ENCODE measurements around the gene TGFB1. TPM values are rescaled to one million over a fixed set of nuclear protein-coding genes. Genes with fewer than 3 reads are reported as not detected.
"Not testable (repeated sequence)": the region's sequence is repeated elsewhere in the genome, so short reads cannot be mapped to it uniquely, and the experiment has no call there.

TGFB1 gene
- total RNA-seq, 1 experiment from 2014 or later: 8.6 TPM

DNA sequence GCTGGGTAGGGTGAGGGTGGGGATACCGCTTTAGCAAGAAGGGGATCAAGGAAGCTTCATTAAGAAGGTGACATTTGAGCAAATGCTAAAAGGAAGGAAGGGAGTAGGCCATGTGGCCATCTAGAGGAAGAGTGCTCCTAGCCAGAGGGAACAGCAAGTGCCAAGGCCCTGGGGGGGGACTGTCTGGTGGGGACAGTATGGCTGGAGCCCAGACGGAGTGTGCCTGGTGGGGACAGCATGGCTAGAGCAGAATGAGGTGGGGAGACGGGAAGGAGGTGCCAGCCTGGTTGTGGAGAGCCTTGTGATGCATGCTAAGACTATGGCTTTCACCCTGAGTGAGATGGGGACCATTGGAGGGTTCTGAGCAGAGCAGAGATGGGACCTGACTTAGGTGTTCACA, 2.1 kb upstream of the TGFB1 start:
- Histone ChIP-seq H3K27me3 (no peaks in the 10 kb centered on the region), H3K4me3 (no peak overlapping the region)
- DNase-seq: no peak

DNA sequence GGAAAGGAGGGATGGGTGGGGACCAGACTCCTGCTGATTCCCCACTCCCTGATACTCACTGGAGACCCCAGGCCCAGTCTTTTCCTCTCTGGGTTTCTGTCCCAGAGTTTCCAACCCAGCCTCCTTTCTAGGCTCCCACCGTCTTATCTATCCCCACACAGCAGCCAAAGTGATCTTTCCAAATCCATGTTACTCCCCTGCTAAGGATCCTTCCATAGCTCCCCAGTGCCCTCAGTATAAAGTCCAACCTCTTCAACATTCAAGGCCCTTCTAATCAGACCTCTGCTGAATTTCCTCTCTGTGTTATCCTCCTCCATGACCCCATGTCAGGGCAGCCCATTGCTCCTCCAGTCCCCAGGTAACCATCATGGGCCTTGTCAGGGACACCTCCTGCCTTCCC, 1.3 kb upstream of the TGFB1 start:
- no peaks in the 10 kb centered on the region for H3K27me3 ChIP-seq
- no peaks in the 10 kb centered on the region for H3K9me3 ChIP-seq
- no peak for DNase-seq
- H3K4me3 ChIP-seq: no peak overlapping the region
- H3K36me3 ChIP-seq: peaks cover 12% of the 10 kb centered on the region

More for the DNA sequence above, 2.1 kb upstream of the TGFB1 start:
- Histone ChIP-seq H3K9me3 (no peaks in the 10 kb centered on the region), H3K36me3 (peaks cover 10% of the 10 kb centered on the region)

DNA sequence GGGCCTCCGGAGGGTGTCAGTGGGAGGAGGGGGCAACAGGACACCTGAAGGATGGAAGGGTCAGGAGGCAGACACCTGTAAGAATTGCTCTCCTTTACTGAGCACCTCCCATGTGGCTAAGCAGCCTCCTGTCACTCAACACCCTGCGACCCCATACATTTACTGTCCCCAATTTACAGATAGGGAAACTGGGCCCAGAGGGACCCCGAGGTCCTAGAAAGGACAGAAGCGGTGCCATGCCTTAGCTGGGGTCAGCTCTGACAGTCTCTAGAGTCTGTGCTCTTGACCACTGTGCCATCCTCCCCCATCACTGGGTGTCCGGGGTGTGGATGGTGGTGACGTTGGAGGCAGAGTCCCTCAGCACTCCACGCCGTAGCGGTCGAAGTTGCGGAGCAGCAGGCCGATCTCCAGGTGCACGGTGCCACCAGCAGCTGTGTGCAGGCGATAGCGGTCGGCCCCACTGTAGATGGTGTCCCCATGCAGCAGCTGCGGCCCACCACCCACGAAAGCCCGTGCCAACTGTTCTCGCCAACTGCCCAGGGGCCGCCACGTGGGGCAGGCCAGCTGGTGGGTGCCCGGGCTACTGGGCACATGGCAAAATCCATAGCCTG, 726 bp upstream of the TGFB1 start:
- no peaks in the 10 kb centered on the region for H3K27me3 ChIP-seq
- H3K9me3 ChIP-seq: no peaks in the 10 kb centered on the region
- H3K4me3 ChIP-seq: peak overlapping the region; percentile 84
- H3K36me3 ChIP-seq: peaks cover 18% of the 10 kb centered on the region
- no peak for DNase-seq

DNA sequence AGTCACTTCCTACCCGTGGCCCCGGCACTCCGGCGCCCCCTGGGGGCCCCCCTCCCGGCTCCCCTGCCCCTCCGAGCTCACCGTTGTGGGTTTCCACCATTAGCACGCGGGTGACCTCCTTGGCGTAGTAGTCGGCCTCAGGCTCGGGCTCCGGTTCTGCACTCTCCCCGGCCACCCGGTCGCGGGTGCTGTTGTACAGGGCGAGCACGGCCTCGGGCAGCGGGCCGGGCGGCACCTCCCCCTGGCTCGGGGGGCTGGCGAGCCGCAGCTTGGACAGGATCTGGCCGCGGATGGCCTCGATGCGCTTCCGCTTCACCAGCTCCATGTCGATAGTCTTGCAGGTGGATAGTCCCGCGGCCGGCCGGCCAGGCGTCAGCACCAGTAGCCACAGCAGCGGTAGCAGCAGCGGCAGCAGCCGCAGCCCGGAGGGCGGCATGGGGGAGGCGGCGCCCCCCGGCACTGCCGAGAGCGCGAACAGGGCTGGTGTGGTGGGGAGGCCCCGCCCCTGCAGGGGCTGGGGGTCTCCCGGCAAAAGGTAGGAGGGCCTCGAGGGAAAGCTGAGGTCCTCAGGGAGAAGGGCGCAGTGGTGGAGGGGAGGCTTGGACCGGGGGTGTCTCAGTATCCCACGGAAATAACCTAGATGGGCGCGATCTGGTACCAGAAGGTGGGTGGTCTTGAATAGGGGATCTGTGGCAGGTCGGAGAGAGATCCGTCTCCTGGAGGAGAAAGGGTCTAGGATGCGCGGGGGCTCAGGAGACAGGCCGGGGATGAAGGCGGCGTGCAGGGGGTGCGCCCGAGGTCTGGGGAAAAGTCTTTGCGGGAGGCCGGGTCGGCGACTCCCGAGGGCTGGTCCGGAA, 885 bp downstream of the TGFB1 start:
- Histone ChIP-seq H3K27me3 (no peaks in the 10 kb centered on the region), H3K4me3 (peak overlapping the region; percentile 84), H3K9me3 (no peaks in the 10 kb centered on the region), H3K36me3 (peaks cover 32% of the 10 kb centered on the region)
- peak; percentile 68 for DNase-seq

DNA sequence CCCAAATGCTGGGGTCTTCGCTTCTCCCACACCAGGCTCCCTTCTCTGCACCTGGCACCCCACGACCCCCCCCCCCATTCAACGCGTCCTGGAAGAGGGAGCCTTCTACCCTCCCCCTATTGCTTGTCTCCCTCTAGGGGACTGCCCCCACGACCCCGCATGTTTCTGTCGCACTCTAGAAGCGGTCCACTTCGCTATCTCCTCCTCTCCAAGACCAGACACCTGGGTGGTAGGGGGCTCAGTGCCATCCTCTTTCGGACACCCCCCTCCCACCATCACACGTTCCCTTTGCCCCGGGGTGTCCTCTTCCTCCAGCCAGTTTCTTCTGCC, 1.5 kb downstream of the TGFB1 start:
- Histone ChIP-seq H3K27me3 (no peaks in the 10 kb centered on the region), H3K36me3 (peaks cover 38% of the 10 kb centered on the region), H3K4me3 (peak overlapping the region; percentile 84), H3K9me3 (no peaks in the 10 kb centered on the region)
- DNase-seq: no peak

DNA sequence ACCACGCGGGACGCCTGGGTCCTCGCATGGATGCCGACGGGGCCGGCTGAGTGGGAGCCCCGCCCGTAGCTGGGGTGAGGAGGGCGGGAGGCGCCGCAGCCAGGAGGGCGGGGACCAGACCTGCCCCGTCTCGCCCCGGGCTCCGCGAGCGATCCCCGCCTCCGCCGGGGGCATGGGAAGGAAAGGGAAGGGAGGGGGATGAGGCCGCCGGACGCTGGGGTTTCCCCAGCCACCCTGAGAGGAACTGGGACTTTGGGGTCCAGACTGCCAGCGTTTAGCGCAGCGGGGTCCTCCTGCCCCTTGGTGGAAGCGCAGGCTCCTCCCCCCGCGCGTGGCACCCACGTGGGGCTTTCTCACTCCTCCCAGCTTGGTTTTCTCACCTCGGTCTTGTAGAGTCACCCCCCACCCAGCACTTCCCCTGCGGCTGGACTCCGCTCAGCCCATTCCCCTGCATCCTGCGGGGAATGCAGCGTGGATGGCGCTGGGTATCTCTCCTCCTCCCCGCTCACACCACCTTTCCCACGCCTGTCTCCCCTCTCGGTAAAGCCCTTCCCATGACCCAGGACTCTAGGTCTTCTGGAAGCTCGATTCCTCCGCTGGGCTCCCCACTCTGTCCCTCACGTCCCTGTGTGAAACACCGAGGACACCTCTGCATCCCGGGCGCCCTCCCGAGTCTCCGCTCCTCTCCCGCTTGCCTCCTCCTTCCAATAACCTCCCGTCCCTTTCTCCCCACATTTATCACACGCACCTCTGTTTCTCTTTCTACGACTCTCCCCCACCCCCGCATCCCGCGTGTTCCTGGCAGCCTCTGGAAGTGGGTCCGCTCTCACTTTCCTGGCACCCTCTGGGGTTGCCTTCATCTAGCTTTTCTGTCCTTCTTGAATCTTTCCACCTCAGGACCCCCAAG, 2.1 kb downstream of the TGFB1 start:
- DNase-seq: peak; percentile 77
- Histone ChIP-seq H3K4me3 (peak overlapping the region; percentile 84), H3K27me3 (no peaks in the 10 kb centered on the region)

DNA sequence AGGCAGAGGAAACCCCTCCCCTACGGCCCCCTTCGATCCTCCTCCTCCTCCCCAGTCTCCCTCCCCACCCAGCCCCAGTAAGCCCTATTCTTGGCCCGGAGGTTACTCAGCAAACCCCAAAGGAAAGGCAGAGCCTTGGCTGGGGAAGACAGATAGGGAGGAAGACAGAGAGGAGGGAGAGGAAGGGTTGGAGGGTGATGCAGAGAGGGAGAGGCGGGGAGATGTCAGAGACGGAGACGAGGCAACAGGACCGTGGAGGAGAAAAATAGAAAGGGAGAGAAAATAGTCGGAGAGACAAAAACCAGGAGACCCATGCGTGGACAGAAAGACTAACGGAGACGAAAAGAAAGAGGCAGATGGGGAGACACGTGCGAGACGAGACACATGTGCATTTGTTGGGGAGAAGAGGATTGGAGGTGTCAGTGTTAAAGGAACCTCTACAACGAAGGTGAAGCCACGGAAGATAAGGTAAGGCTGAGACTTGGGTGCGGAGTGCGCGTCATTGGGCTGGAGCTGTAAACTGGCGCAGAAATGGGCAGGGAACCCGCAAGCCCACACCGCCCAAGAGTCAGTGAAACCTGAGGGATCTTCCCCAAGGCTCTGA, 2.9 kb downstream of the TGFB1 start:
- peak; percentile 39 for DNase-seq
- H3K27me3 ChIP-seq: no peaks in the 10 kb centered on the region
- H3K4me3 ChIP-seq: peak overlapping the region; percentile 84
- peaks cover 52% of the 10 kb centered on the region for H3K36me3 ChIP-seq
- H3K9me3 ChIP-seq: no peaks in the 10 kb centered on the region

More for the DNA sequence above, 2.1 kb downstream of the TGFB1 start:
- H3K36me3 ChIP-seq: peaks cover 44% of the 10 kb centered on the region
- no peaks in the 10 kb centered on the region for H3K9me3 ChIP-seq

DNA sequence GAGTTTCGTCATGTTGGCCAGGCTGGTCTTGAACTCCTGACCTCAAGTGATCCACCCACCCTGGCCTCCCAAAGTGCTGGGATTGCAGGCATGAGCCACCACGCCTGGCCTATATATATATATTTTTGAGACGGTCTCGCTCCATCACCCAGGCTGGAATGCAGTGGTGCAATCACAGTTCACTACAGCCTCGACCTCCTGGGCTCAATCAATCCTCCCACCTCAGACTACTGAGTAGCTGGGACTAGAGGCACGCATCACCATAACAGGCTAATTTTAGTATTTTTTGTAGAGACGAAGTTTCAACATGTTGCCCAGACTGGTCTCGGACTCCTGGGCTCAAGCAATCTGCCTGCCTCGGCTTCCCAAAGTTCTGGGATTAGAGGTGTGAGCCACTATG, 6.8 kb downstream of the TGFB1 start:
- not testable (repeated sequence) for H3K27me3 ChIP-seq, H3K9me3 ChIP-seq, H3K4me3 ChIP-seq, DNase-seq
- H3K36me3 ChIP-seq: peaks cover 85% of the 10 kb centered on the region

DNA sequence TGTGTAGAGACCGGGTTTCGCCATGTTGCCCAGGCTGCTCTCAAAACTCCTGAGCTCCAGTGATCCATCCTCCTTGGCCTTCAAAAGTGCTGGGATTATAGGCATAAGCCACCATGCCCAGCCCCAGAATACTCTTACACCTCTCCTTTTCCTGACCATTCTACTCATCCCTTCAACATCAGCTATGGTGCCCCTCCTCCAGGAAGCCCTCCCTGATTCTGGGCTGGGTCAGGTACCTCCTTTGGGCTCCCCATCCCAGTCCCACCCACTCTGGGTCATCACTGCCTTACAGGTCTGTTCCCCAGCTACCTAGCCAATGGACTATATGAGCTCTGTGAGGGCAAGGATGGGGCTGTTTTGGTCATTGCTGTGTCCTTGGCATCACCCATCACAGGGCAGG, 9.6 kb downstream of the TGFB1 start:
- H3K27me3 ChIP-seq: no peaks in the 10 kb centered on the region
- H3K9me3 ChIP-seq: no peaks in the 10 kb centered on the region
- no peak overlapping the region for H3K4me3 ChIP-seq
- no peak for DNase-seq
- peaks cover 89% of the 10 kb centered on the region for H3K36me3 ChIP-seq

DNA sequence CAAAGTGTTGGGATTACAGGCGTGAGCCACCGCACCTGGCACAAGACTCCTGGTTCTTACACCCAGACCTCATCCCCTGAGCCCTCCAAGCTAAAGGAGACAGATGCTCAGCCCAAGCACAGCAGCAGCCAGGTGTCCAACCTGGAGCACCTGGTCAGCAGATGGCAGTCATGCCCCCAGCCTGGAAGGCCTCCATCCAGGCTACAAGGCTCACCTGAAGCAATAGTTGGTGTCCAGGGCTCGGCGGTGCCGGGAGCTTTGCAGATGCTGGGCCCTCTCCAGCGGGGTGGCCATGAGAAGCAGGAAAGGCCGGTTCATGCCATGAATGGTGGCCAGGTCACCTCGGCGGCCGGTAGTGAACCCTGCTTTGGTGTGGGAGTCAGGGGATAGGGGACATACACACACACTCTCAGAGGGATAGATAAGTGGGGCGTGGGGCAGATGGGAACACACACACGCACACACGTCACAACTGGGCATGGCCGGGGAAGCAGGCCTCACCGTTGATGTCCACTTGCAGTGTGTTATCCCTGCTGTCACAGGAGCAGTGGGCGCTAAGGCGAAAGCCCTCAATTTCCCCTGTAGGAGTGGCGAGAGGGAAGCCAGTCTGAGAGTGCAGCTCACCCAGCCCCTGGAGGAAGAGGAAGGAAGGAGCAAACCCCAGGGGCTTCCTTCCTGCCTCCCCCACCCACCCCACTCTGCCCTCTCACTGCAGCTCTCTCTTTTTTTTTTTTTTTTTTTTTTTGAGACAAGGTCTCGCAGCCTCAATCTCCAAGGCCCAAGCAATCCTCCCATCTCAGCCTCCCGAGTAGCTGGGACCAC, 11.8 kb downstream of the TGFB1 start:
- no peak overlapping the region for H3K4me3 ChIP-seq
- DNase-seq: no peak
- H3K9me3 ChIP-seq: no peaks in the 10 kb centered on the region
- no peaks in the 10 kb centered on the region for H3K27me3 ChIP-seq
- peaks cover 89% of the 10 kb centered on the region for H3K36me3 ChIP-seq

DNA sequence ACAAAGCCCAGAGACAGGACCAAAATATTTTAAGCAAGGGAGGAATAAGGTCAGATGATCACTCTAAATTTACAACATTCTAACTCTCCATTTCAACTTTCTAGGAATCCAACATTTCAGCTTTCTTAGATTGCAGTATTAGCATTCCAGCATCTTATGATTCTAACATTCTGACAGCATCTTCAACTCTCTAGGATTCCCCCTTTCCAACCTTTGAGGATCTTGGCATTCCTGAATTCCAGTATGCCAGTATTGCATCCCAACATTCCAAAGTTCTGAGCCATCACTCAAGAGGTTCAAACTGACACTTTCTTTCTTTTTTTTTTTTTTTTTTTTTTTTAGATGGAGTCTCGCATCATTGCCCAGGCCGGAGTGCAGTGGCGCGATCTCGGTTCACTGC, 13.8 kb downstream of the TGFB1 start:
- H3K36me3 ChIP-seq: peaks cover 74% of the 10 kb centered on the region
- H3K4me3 ChIP-seq: no peak overlapping the region
- no peaks in the 10 kb centered on the region for H3K27me3 ChIP-seq
- no peak for DNase-seq
- H3K9me3 ChIP-seq: no peaks in the 10 kb centered on the region

DNA sequence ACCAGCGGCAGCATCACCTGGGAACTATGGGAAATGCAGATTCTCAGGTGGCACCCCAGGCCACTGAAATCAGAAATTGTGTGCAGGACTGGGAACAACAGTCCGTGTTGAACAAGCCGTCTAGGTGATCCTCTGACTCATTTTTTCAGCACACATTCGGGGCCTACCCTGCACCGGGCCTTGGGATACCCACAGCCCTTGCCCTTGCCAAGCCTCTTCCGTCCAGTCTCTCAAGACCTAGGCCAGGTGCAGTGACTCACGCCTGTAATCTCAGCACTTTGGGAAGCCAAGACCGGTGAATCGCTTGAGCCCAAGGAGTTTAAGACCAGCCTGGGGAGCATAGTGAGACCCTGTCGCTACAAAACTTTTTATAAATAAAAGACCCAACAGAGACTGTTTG, 18.3 kb downstream of the TGFB1 start:
- no peaks in the 10 kb centered on the region for H3K27me3 ChIP-seq
- no peak overlapping the region for H3K4me3 ChIP-seq
- H3K36me3 ChIP-seq: peaks cover 58% of the 10 kb centered on the region
- H3K9me3 ChIP-seq: no peaks in the 10 kb centered on the region
- DNase-seq: no peak

DNA sequence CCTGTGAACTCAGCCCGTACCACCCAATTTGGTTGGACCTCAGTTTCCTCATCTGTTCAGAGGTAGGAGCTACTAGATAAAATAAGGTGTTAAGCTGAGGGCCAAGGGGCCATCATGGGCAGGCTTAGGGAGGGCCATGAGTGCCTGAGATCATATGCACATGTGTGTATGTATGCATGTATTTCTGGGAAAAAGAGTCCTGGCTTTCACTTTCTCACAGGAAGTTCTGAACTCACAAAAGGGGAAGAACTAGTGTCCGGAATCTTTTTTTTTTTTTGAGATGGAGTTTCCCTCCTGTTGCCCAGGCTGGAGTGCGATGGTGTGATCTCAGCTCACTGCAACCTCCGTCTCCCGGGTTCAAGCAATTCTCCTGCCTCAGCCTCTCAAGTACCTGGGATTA, 18.9 kb downstream of the TGFB1 start:
- Histone ChIP-seq H3K9me3 (no peaks in the 10 kb centered on the region), H3K27me3 (no peaks in the 10 kb centered on the region), H3K36me3 (peaks cover 59% of the 10 kb centered on the region), H3K4me3 (no peak overlapping the region)
- no peak for DNase-seq

DNA sequence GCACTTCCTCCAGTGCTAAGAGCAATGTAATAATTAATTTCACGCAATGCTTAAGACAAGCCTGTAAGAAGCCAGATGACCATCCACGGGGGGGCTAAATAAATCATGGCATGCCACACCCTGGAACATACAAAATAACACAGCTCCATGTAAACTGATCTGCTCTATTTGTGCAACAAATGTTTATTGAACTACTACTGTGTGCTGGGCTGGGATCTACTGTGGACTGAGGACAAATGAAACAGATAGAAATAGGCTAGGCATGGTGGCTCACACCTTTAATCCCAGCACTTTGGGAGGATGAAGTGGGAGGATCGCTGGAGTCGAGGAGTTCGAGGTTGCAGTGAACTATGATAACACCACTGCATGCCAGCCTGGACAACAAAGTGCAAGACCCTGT, 21.3 kb downstream of the TGFB1 start:
- Histone ChIP-seq H3K36me3 (peaks cover 56% of the 10 kb centered on the region), H3K27me3 (no peaks in the 10 kb centered on the region), H3K9me3 (no peaks in the 10 kb centered on the region), H3K4me3 (no peak overlapping the region)
- no peak for DNase-seq

DNA sequence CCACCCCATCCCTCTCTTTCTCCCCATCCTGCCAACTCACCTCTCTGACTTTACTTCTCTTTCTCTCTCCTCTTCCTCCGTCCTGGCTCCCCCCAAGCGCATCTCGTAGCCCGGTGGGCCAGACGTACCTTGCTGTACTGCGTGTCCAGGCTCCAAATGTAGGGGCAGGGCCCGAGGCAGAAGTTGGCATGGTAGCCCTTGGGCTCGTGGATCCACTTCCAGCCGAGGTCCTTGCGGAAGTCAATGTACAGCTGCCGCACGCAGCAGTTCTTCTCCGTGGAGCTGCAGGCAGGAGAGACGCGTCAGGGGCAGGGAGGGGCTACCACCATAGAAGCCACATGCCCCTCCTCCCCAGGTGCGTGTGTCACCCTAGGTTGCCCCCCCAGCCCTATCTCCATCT, 21.7 kb downstream of the TGFB1 start:
- DNase-seq: no peak

More for the DNA sequence above, 21.7 kb downstream of the TGFB1 start:
- Histone ChIP-seq H3K36me3 (peaks cover 52% of the 10 kb centered on the region), H3K27me3 (no peaks in the 10 kb centered on the region), H3K9me3 (no peaks in the 10 kb centered on the region), H3K4me3 (no peak overlapping the region)
